Upper lobe of right lung (tissue), 1 donor: ENCODE results near the gene TKT. TPM values are rescaled to one million over a fixed set of nuclear protein-coding genes. Genes with fewer than 3 reads are reported as not detected.
A peak's percentile ranks its signal among the peaks of the same experiment; 100 is the strongest.

Experiments used
- ATAC-seq: fragments of 200-7000 bp; cut with Tn5 transposase; one replicate; pipeline ENCODE4 v1.9.1; 2020; ENCODE audit warnings: mild to moderate bottlenecking, moderate library complexity
- DNase-seq: peaks from one replicate; pipeline ENCODE4 v3.0.0-alpha.2; 2020
- H3K27ac ChIP-seq: fragments of 200-600 bp; one replicate; pipeline ENCODE4 v1.8.0; 2022
- H3K27me3 ChIP-seq: fragments of 200-600 bp; one replicate; pipeline ENCODE4 v1.8.0; 2022; ENCODE audit warnings: mild to moderate bottlenecking
- H3K36me3 ChIP-seq: fragments of 200-600 bp; one replicate; pipeline ENCODE4 v1.8.0; 2022
- H3K4me1 ChIP-seq: fragments of 200-600 bp; one replicate; pipeline ENCODE4 v1.8.0; 2022
- H3K4me3 ChIP-seq: fragments of 200-600 bp; one replicate; pipeline ENCODE4 v1.8.0; 2022; ENCODE audit warnings: mild to moderate bottlenecking
- H3K9me3 ChIP-seq: fragments of 200-600 bp; one replicate; pipeline ENCODE4 v1.8.0; 2022
- intact Hi-C: fragments of 100-400 bp; cut with DNase I; formaldehyde crosslinking; loops from one replicate; pipeline ENCODE4 v1.11.0; 2022
- total RNA-seq: library from RNA; stranded (reverse); fragmentation: NEBNext Ultra II Directional; extraction: Animal tissue kit (Norgen Biotek cat#: 25700); gene quantifications from one replicate; pipeline ENCODE4 v1.2.1, GENCODE V29; 2021
- TF ChIP-seq, protein P1 (sequence below): fragments of 200-600 bp; IDR thresholded peaks from one replicate; pipeline ENCODE4 v1.8.0; 2022; ENCODE audit warnings: antibody characterized with exemption
- donor health status: DM: no; HTN: yes; CAD: no; lungs with severe emphysema.

The TKT gene
- total RNA-seq, 1 donor from 2014 or later = 432 TPM

DNA sequence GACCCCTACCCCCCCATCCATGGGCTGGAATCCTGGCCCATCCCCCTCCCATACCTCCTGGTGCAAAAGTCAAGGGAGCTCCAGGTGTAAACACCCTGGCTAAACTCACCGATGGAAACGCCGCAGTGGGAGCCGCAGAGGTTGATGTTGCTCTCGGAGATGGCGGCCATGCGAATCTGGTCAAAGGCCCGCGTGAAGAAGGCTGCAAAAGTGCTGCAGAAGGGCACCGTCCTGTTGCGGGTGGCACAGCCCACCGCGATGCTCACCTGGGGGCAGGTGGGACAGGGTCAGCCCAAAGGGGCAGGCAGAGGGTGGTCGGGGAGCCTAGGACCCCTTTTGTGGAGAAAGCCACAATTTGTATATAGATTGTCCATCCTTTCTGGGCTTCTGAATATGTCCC is 26.7 kb downstream of the TKT start:
- DNase-seq = peak; percentile 32
- no peak overlapping the region for H3K4me3 ChIP-seq

DNA sequence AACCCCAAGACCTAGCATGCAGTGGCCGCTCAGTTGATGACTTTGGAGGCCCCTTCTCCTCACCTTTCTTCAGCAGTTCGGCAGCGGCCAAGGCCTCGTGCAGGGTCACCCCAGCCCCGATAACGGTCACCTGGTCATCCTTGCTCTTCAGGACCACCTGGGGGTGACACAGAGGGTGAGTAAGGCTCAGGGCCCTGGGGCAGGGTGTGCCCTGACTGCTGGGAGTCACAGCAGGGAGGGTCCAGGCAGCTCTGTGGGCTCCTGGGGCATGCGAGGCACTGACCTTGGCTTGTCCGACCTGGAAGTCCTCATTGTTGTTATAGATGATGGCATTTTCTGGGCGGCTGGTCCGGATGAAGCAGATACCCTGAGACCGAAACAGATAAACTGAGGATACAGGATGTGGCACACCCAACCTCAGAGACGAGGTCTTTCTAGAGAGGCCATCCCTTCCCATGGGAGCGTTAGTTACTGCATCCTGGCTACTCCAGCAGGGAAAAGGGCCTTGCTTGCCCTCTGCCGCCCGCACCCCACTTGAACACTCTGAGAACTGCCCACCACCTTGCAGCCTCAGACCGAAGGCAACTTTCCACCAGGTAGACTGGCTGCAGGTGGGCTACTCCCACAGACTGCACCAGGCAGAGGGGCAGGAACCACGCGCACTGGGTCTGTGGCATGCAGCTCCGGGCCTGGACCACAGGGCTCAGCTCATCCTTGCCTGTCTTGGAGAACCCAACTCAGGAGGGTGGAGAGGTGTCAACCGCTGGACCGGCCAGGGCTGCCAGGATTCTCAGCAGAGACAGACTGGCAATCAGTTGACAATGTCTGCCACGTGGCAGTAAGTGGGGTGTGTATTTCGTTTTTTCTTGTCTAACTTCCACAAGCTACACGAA is 27.6 kb downstream of the TKT start:
- intact Hi-C loops = no loop called here
- H3K27me3 ChIP-seq = no peaks in the 10 kb centered on the region
- H3K9me3 ChIP-seq = no peaks in the 10 kb centered on the region
- ATAC-seq (no peak), DNase-seq (peak; percentile 47)
- H3K4me1 ChIP-seq = no peaks in the 10 kb centered on the region
- TF ChIP-seq, protein P1, sequence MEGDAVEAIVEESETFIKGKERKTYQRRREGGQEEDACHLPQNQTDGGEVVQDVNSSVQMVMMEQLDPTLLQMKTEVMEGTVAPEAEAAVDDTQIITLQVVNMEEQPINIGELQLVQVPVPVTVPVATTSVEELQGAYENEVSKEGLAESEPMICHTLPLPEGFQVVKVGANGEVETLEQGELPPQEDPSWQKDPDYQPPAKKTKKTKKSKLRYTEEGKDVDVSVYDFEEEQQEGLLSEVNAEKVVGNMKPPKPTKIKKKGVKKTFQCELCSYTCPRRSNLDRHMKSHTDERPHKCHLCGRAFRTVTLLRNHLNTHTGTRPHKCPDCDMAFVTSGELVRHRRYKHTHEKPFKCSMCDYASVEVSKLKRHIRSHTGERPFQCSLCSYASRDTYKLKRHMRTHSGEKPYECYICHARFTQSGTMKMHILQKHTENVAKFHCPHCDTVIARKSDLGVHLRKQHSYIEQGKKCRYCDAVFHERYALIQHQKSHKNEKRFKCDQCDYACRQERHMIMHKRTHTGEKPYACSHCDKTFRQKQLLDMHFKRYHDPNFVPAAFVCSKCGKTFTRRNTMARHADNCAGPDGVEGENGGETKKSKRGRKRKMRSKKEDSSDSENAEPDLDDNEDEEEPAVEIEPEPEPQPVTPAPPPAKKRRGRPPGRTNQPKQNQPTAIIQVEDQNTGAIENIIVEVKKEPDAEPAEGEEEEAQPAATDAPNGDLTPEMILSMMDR = no peak
- no peak overlapping the region for H3K27ac ChIP-seq
- no peak overlapping the region for H3K4me3 ChIP-seq
- peaks cover 99% of the 10 kb centered on the region for H3K36me3 ChIP-seq

More for the DNA sequence above, 26.7 kb downstream of the TKT start:
- ATAC-seq = no peak
- no peaks in the 10 kb centered on the region for H3K9me3 ChIP-seq
- H3K27me3 ChIP-seq = no peaks in the 10 kb centered on the region
- intact Hi-C loops = no loop called here
- H3K27ac ChIP-seq = no peak overlapping the region
- TF ChIP-seq, protein P1 = no peak
- H3K36me3 ChIP-seq = peaks cover 99% of the 10 kb centered on the region
- no peaks in the 10 kb centered on the region for H3K4me1 ChIP-seq

DNA sequence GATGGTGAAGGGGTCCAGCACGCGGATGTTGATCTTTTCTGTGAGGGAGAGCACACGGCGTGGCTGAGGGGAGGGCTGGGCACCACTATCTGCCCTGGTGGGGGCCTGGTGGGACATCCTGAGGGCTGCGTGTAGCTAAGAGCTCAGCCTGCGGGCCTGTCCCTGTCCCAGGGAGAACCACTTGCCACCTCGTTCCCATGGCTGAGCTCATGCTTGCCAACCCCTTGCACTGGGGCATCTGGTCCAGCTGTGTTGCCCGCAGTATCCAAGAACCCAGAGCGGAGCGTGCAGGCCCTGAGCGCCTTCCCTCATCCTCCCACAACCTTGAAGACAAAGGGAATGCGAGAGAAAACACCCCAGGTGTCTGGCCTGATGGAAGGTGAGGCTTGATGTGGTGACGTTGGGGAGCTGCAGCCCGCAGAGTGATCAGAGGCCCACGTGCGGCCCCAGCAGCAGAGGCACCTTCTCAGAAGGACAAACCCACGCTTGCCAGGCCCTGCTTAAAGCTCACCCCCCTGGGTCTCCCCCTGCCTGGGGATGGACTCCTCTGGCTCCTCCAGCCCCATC is 28.9 kb downstream of the TKT start:
- TF ChIP-seq, protein P1 = no peak
- ATAC-seq (no peak), DNase-seq (peak; percentile 45)
- Histone ChIP-seq H3K9me3 (no peaks in the 10 kb centered on the region), H3K4me3 (no peak overlapping the region), H3K27me3 (no peaks in the 10 kb centered on the region), H3K27ac (no peak overlapping the region), H3K4me1 (no peaks in the 10 kb centered on the region), H3K36me3 (peaks cover 86% of the 10 kb centered on the region)
- intact Hi-C loops = no loop called here

DNA sequence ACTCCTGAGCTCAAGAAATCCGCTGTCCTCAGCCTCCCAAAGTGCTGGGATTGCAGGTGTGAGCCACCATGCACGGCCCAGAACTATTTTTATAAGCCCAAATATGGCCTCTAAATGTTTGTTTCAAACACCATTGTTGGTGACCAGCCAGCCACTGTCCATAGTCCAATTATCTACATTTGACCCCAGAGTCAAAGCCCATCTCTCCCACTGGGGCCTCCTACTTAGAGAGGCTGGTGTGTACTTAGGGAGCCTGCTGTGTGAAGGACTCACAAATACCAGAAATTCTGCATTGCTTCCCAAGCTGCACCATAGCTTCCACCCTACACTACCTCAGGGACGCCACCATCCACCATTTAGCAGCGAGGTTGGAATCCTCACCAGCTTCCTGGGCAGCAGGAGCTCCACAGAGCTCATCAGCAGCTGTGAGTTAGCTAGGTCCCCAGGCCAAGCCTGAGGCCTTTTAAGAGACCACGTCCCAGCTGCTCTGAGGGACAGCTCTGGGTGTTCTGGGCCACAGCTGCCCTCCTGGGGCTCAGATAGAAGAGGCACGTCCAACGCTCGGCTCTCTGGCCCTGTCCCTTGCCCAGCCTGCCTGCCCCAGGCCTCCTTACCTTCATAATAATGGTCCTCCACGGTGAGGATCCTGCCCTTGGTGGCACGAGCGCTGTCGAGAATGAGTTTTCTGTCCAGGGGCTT is 29.5 kb downstream of the TKT start:
- no peaks in the 10 kb centered on the region for H3K4me1 ChIP-seq
- ATAC-seq (no peak), DNase-seq (peak; percentile 36)
- H3K36me3 ChIP-seq = peaks cover 79% of the 10 kb centered on the region
- intact Hi-C loops = no loop called here
- H3K9me3 ChIP-seq = no peaks in the 10 kb centered on the region
- no peak overlapping the region for H3K4me3 ChIP-seq
- no peaks in the 10 kb centered on the region for H3K27me3 ChIP-seq
- TF ChIP-seq, protein P1 = no peak
- H3K27ac ChIP-seq = no peak overlapping the region

DNA sequence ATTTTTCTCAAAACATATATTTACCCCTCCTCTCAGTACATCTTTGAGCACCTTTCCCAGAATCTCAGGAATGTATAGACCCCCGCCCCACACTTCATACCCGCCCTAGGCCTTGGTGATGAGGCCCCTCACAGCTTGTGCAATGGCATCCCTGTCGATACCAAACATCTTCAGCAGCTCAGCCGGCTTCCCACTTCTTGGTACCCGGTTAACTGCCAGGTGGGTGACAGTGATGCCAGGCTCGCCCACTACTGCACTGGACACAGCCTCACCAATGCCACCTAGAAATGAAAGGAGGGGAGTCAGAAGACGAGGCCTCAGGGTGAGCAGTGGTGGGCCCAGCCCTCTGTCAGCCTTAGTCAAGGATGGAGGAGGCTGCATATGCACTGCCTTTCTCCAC is 30.2 kb downstream of the TKT start:
- no peak for ATAC-seq
- TF ChIP-seq, protein P1 = no peak
- no peaks in the 10 kb centered on the region for H3K4me1 ChIP-seq
- H3K4me3 ChIP-seq = no peak overlapping the region
- H3K27ac ChIP-seq = no peak overlapping the region
- H3K27me3 ChIP-seq = no peaks in the 10 kb centered on the region
- intact Hi-C loops = no loop called here
- H3K9me3 ChIP-seq = no peaks in the 10 kb centered on the region
- peak; percentile 46 for DNase-seq
- H3K36me3 ChIP-seq = peaks cover 73% of the 10 kb centered on the region
